Middle frontal gyrus (tissue), 1 donor: ENCODE measurements around the gene MAPK9.
"Not testable (repeated sequence)": the region's sequence is repeated elsewhere in the genome, so short reads cannot be mapped to it uniquely, and the experiment has no call there.

Experiments used
- DNase-seq: peaks from one replicate; pipeline ENCODE4 v3.0.0-alpha.2; 2015; ENCODE audit warnings: low spot score; ENCODE audit errors: extremely low spot score

Gene MAPK9

DNA sequence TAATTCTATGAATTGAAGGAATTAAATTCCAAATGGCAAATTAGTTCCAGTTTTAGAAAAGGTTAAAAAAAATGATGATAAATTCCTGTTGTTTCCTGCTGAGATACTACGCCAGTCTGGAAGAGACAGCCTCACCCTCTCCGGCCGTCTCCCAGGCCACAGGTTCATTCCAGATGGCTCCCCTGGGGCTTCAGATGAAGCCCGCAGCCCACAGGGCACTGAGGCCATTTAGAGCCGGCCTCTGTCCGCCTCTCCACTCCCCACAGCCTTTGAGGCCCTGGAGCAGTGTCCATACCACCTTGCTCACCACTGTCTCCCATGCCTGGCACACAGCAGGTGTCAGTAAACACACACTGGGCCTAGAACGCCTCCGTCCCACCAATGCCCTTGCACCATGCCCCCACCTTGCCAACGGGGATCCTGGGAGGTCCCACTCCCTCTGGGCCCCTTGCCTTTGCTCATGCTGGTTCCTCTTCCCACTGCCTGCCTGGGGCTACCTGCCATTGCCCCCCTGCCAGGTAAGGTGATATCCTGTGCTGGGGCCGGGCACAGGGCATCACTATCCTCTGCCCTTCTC is 35.2 kb upstream of the MAPK9 start:
- DNase-seq, result no peak

- DNase-seq, result no peak
These were observed 32.7 kb upstream of the MAPK9 start for GRCh38 chr5:180324601-180324950.

DNA sequence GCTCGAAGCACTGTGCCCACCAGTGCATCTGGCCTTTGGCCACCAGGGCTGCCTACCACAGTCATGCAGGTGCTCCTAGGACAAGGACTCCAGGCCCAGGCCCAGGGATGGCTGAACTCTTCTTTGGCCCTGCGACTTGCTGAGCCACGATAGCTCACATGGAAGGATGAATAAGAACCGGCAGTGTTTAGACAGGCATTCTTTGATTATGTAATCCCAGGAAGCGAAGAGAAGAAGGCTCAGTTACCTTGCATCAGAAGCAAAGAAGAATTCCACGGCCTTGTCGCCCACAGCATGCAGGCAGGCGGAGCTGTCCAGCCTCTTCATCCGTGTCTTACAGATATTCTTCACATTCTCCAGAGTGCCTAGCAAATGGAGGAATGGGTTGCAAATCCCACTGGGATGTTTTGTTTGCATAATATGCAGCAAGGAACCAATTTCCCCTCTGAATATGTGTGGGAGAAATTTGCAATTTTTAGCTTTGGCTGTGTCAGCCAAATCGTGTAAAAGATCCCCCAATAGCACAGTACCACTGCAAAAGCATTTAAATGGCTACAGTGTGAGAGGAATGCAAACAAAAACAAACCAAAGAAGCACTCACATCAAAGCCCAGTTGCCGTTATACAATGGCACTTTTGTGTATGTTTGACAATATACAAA is 32.2 kb upstream of the MAPK9 start:
- DNase-seq, result peak; percentile 33

DNA sequence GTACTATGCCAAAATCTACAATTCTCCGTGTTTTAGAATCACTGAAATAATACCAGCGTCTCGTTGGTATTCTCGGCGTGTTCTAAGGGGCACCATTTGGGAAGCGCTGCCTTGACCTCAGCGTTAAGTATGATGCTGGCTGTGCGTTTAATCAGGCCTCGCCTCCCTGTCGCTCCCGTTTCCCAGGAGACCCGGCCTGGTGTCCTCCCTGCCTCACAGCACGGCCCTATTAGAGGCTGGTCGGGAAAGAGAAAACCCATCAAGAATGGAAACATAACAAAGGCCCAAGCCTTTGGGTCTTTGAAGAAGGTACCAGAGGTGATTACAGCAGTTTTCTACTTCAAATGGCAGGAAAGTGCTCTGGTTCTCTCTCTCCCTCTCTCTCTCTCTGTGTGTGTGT is 31.3 kb upstream of the MAPK9 start:
- no peak for DNase-seq

DNA sequence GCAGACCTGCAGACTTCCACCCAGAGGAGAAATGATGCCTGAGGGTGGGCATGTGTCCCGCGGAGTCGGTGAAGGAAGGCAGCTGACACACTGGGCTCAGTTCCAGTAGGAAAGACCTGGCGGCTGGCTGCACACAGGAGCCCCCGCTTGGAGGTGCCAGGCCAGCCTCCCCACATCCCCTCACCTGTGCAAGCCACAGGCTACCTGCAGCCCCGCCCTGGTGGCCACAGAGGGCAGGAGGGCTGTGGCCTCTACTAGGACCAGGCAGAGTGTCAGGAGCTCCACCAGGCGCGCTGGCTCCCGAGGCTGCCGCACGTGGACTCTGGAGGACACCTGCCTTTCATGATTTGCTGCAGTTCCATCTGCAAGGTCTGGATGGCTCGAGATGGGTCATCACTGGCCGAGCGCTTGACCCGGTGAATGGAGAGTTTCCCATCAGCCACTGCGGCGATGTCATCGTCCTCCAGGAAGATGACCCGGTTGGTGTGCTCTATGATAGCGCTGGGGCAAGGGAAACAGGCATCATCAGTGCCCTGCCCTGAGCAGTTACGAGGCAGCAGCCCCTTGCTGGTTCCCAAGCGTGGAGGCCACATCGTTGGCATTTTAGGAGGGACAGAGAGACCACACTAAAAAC is 26.7 kb upstream of the MAPK9 start:
- no peak for DNase-seq

- no peak for DNase-seq
These were observed 24.7 kb upstream of the MAPK9 start for GRCh38 chr5:180316586-180316985.

DNA sequence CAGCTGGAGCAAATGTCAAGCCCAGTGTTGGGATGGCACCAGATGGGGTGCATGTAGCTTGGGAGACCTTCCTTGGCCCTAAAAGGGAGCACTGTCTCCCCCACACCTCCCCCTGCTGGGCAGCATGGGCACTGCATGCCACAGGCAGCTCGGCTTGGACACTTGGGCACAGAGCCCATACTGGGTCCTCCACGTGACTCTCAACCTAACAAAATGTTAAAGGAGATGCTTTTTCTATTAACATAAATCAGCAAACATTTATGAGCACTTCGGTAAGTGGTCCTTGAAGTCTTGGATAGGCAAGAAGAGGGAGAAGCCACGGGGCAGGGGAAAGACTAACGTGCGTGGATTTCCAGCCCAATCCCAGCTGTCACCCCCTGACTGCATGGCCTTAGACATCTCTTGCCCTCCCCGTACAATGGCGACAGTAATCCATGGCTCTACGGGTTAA is 23.9 kb upstream of the MAPK9 start:
- DNase-seq, result no peak

DNA sequence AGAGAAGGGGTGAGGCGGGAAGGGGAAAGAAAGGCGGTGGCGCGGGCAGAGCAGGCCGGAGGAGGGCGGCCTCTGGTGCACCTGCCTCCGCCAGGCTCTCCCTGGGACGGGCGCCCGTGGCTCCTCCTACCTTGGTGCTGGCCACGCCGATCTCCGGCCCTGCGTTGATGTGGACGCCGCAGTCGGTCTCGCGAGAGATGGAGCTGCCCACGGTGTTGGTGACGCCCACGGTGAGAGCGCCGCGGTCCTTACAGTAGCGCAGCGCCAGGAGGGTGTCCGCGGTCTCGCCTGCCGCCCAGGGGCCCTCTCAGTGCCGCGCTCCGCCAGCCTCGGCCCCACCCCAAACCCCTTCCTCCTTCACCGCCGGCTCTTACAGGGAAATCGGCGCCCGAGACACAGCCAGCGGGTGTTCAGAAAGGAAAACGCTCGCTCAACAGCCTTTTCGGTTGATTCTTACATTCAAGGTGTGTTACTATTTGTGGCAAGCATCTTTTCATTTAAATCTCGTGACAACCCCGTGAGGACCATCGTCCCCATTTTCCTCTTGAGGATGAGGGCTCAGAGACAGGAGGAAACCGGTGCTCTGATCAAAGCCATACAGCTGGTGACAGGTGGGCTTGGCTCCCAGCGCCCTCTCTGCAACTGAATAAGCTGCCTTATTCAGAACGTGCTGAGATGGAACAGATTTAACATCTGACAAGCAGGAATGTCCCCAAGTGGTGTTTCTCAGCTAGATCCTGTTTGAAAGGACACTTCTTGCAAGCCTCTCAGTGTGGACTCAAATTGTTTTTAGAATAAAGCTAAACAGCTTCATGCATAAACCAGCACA is 22.0 kb upstream of the MAPK9 start:
- DNase-seq, result no peak

DNA sequence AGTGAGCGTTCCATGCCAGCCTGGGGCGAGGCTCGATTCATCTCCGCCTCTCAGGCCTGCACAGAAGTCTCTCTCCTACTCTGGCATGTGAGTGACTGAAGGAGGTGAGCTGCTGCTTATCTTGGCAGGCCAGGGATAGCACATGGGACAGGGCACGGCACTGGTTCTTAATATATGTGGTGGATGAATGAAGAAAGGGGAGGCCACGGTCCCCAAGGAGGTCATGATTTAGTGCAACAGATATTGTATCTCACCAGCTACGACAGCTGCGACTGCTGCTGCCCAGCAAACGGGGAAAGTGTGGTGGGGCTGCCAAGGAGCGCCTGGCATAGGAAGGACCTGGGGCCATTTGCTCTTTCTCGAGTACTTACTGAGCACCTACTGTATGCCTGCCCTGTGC is 19.3 kb upstream of the MAPK9 start:
- DNase-seq, result no peak

DNA sequence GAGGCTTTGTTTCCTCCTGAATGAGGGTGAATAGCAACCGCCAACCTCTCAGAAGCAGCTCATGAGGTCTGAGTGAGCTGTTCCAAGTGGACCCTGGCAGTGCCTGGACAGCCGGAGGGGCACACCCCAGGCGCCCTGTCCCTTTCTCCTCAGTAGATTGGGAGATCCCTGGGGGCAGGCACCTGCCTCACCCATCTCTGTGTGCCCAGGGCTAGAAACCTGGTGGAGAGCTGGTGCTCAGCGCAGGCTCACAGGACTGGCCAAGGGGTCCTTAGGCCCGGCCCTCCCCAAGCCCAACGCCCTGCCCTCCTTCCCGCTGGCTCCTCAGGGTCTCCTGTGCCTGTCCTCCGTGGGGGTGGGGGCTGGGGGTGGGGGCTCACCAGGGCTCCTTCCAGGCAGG is 14.9 kb upstream of the MAPK9 start:
- no peak for DNase-seq

- no peak for DNase-seq
These were observed 13.6 kb upstream of the MAPK9 start for GRCh38 chr5:180305481-180305880.

GRCh38 chr5:180304431-180305375 is 12.8 kb upstream of the MAPK9 start:
- DNase-seq, result no peak

GRCh38 chr5:180304016-180304292 is 12.1 kb upstream of the MAPK9 start:
- DNase-seq, result no peak

GRCh38 chr5:180303226-180304015 is 11.5 kb upstream of the MAPK9 start:
- no peak for DNase-seq

DNA sequence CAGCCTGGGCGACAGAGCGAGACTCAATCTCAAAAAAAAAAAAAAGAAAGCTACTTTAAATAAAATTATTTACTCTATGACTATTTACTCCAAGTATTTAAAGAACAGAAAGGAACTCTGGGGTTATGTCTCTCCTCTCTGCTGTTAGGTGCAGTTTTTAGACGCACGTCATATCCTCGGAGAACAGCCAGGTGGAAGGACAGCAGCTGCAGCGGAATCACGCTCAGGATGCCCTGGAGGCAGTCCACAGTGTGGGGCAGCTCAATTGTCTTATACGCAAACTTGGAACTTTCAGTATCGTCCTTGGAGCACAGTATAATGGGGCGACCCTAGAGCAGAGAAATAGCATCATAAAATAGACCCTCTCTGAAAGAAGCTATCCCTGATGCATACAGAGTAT is 10.4 kb upstream of the MAPK9 start:
- DNase-seq, result no peak

- no peak for DNase-seq
These were observed 9.4 kb upstream of the MAPK9 start for GRCh38 chr5:180301253-180301652.

DNA sequence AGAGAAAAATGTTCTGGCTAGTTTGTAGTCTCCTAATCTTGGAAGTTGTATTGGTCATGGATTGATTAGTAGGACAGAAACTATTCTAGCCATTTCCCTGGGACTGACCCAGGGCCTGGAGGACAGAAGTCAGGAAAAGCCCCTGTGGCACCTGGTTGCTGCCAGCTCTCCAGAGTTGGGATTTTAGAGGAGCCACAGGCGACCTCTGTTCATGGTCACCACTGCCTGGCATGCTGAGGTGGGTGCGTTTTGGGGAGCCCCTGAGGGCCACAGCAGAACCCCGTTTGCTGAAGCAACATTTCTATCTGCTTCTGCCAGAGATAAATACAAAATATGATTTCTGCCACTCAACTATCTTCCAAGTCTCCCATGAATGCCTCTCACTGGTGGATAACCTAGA is 7.6 kb upstream of the MAPK9 start:
- no peak for DNase-seq

- not testable (repeated sequence) for DNase-seq
These were observed 7.1 kb upstream of the MAPK9 start for GRCh38 chr5:180299014-180299413.

DNA sequence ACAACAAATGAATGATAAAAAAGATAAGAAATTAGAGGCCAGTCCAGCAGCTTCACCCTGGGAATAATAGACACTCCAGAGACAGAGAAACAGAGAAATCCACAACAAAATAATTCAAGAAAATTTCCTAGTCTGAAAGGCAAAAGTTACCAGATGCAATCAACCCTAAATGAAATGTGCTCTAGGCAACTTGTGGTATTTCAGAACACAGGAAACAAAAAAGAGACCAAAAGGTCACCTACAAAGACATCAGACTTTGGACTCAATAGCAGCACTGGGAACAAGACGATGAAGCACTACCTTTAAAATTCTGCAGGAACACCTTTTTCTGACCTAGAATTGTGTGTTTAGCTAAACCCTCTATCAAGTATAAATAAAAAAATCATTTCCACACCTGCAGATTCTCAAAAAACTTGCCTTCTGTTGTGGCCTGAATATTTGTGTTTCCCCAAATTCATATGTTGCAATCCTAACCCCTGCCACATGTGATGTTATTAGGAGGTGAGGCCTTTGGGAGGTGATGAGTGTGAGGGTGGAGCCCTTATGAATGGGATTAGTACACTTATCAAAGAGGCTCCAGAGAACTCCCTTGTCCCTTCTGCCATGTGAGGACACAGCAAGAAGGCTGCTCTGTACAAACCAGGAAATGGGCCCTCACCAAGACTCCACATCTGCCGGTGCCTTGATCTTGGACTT is 5.9 kb upstream of the MAPK9 start:
- DNase-seq, result no peak

DNA sequence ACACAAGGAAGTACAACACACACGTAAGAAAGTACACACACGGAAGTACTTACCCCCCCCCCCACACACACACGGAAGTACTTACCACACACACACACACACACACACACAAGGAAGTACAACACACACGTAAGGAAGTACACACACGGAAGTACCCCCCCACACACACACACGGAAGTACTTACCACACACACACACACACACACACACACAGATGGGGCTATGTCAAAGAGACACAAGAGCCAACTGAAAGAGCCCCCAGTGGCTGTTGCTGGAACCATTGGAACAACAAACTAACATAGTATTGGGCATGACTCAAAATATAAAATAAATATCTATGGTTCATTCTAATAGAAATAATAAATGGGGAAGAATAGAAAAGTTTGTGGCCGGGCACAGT is 4.9 kb upstream of the MAPK9 start:
- no peak for DNase-seq
